Hematopoietic multipotent progenitor cell treated with erythropoietin and hydrocortisone succinate and interleukin-3 and kit ligand, for 17 days (in vitro differentiated cells): Measurements from ENCODE around the gene SIN3B.

Experiments used
- DNase-seq: peaks from one replicate; pipeline ENCODE4 v3.0.0-alpha.2; 2015; ENCODE audit warnings: low spot score

SIN3B gene

DNA sequence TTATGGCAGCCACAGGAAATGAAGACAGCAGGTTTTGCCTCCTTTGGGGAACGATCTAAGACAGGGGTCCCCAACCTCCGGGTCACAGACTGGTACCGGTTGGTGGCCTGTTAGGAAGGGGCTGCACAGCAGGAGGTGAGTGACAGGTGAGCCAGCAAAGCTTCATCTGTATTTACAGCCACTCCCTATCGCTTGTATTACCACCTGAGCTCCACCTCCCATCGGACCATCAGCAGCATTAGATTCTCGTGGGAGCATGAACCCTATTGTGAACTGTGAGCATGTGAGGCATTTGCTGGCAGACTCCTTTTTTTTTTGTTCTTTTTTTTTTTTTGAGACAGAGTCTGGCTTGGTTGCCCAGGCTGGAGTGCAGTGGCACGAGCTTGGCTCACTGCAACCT, 81.8 kb downstream of the SIN3B start:
- DNase-seq: no peak

DNA sequence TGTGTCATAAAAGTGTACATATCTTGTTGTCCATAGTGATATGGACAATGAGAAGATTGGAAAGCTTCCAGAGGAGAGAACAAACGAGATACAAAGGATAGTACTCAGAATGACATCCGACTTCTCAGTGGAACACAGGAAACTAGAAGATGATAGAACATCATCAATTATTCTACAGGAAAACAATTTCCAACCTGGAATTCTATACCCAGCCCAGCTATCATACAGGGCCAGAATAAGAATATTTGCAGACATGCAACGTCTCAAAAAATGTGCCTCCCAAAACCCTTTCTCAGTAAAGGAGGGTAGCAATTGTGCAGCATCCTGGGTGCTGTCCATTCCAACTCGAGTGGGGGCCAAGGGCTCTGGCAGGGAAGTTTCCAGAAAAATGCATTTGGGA, 83.6 kb downstream of the SIN3B start:
- DNase-seq: no peak

DNA sequence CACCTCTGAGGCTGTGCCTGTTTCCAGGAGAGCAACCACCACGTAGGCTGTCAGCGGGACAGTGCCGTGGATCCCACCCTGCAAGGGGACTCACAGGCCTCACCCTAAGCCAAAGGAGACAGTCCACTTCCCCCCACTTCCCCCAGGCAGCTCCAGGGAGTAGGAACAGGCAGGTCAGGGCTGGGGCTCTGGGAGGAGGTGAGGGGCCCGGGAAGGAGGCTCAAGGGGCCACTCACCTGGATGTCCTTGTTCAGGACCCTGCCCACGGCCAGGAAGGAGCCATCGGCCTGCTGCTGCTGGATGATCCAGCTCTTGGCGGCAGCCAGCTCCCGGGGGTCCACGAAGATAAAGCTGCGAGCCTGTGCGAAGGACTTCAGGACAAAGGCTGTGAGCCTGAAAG, 85.2 kb downstream of the SIN3B start:
- no peak for DNase-seq

DNA sequence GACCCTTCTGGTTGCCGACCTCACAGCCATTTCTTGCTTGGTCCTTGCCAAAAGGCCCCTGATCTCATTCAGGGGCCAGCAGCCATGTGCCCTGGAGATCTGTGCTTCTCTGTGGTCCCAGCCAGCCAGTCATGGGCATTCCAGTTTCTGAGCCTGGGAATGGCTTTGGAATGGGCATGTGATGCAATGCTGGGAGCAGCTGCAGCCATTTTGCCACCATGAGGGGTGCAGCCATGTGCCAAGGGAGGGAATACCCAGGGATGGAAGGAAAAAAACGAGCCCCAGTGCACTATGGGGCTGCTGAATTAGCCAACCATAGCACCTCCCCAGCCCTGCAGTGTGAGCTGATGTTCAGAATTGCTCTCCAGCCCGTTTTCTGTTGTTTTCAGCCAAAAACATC, 85.9 kb downstream of the SIN3B start:
- DNase-seq: no peak

DNA sequence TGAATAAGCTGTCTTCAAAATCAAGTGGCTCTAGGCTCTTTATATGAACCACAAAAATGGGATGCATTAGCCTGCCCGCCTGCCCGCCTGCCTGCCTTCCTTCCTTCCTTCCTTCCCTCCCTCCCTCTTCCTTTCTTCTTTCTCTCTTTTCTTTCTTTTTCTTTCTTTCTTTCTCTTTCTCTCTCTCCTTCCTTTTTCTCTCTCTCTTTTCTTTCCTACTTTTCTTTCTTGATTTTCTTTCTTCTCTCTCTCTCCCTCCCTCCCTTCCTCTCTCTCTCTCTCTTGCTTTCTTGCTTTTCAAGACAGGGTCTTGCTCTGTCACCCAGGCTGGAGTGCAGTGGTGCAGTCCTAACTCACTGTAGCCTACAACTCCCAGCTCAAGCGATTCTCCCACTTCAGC, 86.5 kb downstream of the SIN3B start:
- no peak for DNase-seq

DNA sequence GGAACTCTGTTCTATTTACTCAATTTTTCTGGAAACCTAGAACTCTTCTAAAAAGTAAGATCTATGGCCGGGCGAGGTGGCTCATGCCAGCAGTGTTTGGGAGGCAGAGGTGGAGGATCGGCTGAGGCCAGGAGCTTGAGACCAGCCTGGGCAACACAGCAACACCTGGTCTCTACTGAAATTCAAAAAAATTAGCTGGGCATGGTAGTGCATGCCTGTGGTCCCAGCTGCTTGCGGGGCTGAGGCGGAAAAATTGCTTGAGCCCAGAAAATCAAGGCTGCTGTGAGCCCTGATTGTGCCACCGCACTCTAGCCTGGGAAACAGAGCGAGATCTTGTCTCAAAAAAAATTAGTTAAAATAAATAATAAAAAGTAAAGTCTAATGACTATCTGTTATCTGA, 88.2 kb downstream of the SIN3B start:
- DNase-seq: no peak

DNA sequence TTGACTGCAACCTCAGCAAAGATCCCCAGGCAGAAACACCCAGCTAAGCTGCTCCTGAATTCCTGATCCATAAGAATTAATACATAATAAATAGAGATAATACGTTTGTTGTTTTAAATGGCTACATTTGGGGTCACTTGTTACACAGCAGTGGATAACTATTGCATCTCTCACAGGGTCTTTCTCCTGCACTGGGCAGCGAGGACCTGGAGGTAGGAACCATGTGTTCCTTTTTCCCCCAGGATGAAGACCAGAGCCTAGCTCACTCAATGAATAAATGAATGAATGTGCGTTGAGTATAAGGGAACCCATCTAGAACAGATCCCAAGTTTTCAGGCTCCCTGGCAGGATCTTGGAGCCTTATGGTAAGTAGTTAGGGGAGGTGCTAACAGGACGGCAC, 90.3 kb downstream of the SIN3B start:
- DNase-seq: no peak

DNA sequence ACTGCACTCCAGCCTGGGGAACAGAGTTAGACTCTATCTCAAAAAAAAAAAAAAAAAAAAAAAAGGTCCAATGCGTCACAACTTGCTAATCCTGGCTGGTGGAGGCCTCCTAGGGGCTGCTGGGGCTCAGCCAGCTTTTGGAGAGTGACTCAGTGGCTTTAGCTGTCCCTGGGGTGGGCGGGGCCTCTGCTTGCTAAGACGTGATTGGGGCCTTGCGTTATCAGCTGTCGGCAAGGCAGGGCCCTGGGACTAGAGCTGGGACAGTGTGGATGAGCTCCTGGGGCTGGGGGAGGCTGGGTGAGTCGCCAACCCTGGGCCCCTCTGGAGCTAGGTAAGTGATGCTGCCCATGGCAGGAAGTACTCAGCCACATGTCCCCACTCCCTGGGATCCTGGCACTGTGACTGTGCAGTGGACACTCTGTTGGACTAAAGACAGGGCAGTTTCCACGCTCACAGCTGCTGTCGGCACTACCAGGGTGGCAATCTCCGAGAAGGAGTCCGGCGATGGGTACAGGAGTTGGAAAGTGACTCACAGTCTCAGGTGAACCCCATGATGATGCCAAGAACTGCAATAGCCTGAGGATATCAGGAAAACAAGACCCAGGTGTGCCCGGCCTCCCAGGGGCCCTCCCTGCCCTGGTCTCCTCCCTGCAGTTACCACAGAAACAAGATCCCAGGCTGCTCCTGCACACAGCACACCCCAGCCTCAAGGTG, 91.8 kb downstream of the SIN3B start:
- peak; percentile 38 for DNase-seq

DNA sequence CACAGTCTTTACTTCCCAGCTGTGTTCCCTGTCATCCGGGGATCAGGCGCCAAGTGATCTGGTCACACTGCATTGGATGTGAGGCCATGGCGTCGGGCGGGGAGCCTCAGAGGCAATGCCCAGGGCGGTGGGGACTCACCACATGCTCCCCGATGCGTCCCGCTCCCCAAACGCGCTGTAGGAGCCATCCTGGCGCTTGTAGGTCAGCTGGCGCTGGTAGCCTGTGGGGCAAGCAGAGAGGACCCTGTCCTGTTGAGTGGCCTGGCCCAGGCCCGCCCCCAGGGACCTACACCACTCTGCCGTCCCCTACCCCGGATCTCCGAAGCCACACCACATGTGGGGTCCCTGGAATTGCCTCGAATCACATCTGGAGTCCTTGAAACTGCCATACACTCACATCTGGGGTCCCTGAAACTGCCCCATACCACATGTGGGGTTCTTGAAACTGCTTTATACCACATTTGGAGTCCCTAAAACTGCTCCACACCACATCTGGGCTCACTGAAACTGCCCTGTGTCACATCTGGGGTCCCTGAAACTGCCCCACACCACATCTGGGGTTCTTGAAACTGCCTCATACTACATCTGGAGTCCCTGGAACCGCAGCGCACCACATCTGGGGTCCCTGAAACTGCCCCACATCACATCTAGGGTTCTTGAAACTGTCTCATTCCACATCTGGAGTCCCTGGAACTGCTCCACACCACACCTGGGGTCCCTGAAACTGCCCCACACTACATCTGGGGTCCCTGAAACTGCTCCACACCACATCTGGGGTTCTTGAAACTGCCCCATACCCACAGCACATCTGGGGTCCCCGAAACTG, 92.8 kb downstream of the SIN3B start:
- no peak for DNase-seq

DNA sequence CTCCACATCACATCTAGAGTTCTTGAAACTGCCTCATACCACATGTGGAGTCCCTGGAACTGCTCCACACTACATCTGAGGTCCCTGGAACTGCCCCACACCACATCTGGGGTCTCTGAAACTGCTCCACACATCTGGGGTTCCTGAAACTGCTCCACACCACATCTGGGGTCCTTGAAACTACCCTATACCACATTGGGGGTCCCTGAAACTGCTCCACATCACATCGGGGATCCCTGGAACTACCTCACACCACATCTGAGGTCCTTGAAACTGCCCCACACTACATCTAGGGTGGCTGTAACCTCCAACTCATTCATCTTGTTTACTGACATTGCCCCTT, 93.4 kb downstream of the SIN3B start:
- DNase-seq: no peak

DNA sequence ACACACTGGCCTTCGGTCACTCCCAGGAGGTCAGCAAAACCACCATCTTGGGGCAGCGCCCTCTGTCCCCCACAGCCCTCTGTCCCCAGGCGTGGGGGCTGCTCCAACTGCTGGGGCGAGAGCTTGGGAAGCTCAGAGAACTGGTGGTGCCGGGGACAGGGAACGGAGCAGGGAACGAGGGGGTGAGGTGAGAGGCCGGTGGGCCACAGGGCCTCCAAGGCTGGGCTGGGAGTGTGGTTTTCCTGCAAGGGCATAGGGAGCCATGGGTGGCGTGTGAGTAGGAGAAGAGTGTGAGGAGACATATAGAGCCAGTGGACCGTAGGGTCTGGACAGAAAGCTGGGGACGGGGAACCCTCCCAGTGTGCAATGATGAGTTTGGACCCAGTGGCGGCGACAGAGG, 93.8 kb downstream of the SIN3B start:
- DNase-seq: no peak

DNA sequence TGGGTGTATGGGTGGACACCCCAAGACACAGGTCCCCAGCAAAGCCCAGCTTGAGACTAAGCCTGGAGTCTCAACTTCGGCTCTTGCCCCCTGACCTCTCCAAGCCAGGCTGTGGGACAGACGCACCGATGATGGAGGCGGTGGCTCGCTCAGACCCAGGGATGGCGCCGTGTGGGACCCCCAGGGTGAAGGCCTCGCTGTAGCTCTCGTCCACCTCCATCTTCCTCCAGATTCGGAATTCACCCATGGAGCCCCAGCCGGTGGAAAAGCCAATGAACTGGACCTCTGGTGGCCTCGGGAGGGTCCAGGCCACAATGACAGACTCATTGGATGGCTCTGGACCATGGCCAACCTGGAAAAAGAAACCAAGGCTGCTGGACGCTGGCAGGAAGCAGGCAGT, 98.7 kb downstream of the SIN3B start:
- DNase-seq: no peak

DNA sequence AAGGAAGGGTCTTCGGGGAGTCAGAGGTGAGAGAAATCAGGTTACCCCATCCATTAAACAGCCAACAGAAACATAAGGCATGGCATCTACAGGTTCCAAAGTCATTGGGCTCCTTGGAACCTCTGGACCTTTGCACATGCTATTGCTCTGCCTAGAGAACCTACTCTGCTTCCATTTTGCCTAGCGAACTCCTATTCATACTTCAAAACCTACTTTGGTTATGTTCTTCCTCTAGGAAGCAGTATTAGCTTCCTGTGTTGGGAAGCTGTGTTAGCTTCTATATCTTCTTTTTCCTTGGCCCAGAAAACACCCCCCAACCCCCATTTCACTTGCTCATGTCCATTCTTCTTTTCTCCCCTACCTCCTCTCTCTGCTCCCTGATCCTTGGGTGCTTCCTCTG, 99.2 kb downstream of the SIN3B start:
- no peak for DNase-seq

DNA sequence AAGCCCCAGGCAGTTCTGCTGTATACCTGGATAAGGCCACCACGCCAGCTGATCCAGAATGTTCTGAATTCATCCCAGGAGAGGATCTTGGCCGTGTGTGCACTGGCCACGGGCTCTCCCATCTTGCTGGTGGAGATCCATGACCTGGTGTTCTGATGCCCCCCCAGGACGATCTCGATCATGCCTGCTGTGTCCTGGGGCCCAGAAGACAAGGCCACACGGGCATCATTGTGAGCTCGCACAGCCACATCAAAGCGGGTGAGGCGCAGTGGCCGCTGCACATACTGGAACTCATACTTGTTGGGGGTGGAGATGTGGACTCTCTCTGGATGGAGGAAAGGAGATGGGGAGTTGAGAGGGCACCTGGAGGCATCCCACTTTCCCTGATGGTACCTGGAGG, 99.7 kb downstream of the SIN3B start:
- DNase-seq: no peak
